Measurements from ENCODE around the gene MINK1. TPM values are rescaled to one million over a fixed set of nuclear protein-coding genes. Genes with fewer than 3 reads are reported as not detected.

Gene MINK1
- total RNA-seq, 4 donors from 2014 or later, result 128 to 406 (median 181) TPM

GRCh38 chr17:4896332-4897197 is 63.4 kb downstream of the MINK1 start:
- DNase-seq, result no peak
- H3K27ac ChIP-seq, result no peak overlapping the region
- WGBS, 2 donors (ENCODE audit: low coverage in 1 of 2), result 81 to 83% methylated on average over 2 to 23 of the region's 27 CpGs
- H3K4me3 ChIP-seq, result no peak overlapping the region
- peaks cover 0 to 26% (median 20%) of the 10 kb centered on the region in 4 donors for H3K4me1 ChIP-seq
- in situ Hi-C loops (cut with MboI; ENCODE audit: low pct_ligation_motif_present in 1 of 4, low pct_unique_long_range_greater_than_20kb in 1 of 4, low sequenced_read_pairs in 3 of 4) (loop anchor here in 2 of 4 donors (25.0 kb wide), 1 partner anchor 109 kb away; the partner anchor contains the start of genes GLTPD2 (in 2 of the 2), PSMB6 (in 2 of the 2) and VMO1 (in 2 of the 2)), intact Hi-C loops (cut with DNase I; ENCODE audit: low total_unique reads) (loop anchor here (10.0 kb wide), 1 partner anchor 162 kb away; the partner anchor contains the start of genes CXCL16, MED11 and ZMYND15)
- peaks cover 0 to 35% (median 15%) of the 10 kb centered on the region in 4 donors for H3K36me3 ChIP-seq
- H3K27me3 ChIP-seq, result peaks cover 15% of the 10 kb centered on the region
- TF ChIP-seq POLR2A (IDR thresholded peaks at IDR 0.05) (no peak), EP300 (IDR thresholded peaks at IDR 0.05; ENCODE audit: low read depth) (no peak), CTCF (IDR thresholded peaks at IDR 0.05) (no peak), POLR2AphosphoS5 (IDR thresholded peaks at IDR 0.05) (no peak)
- no peaks in the 10 kb centered on the region for H3K9me3 ChIP-seq

GRCh38 chr17:4897198-4897687 is 64.1 kb downstream of the MINK1 start:
- Histone ChIP-seq H3K4me3 (no peak overlapping the region), H3K9me3 (no peaks in the 10 kb centered on the region), H3K27me3 (peaks cover 15% of the 10 kb centered on the region), H3K36me3 (peaks cover 0 to 30% (median 12%) of the 10 kb centered on the region in 4 donors), H3K4me1 (peaks cover 0 to 29% (median 20%) of the 10 kb centered on the region in 4 donors), H3K27ac (no peak overlapping the region)
- no peak for DNase-seq
- in situ Hi-C loops (cut with MboI; ENCODE audit: low pct_ligation_motif_present in 1 of 4, low pct_unique_long_range_greater_than_20kb in 1 of 4, low sequenced_read_pairs in 3 of 4) (loop anchor here in 2 of 4 donors (25.0 kb wide), 1 partner anchor 110 kb away; the partner anchor contains the start of genes GLTPD2 (in 2 of the 2), PSMB6 (in 2 of the 2) and VMO1 (in 2 of the 2)), intact Hi-C loops (cut with DNase I; ENCODE audit: low total_unique reads) (loop anchor here (10.0 kb wide), 1 partner anchor 162 kb away; the partner anchor contains the start of genes CXCL16, MED11 and ZMYND15)
- no peak for TF ChIP-seq POLR2A (IDR thresholded peaks at IDR 0.05)
- TF ChIP-seq POLR2AphosphoS5 (IDR thresholded peaks at IDR 0.05), result no peak
- no peak for TF ChIP-seq CTCF (IDR thresholded peaks at IDR 0.05)
- TF ChIP-seq EP300 (IDR thresholded peaks at IDR 0.05; ENCODE audit: low read depth), result no peak
- 86 to 100% methylated on average over 1 to 10 of the region's 10 CpGs for WGBS, 2 donors (ENCODE audit: low coverage in 1 of 2)

GRCh38 chr17:4897785-4898184 is 64.6 kb downstream of the MINK1 start:
- no peak for TF ChIP-seq POLR2AphosphoS5 (IDR thresholded peaks at IDR 0.05)
- TF ChIP-seq POLR2A (IDR thresholded peaks at IDR 0.05), result no peak
- TF ChIP-seq CTCF (IDR thresholded peaks at IDR 0.05), result no peak
- H3K27ac ChIP-seq, result no peak overlapping the region
- peaks cover 15% of the 10 kb centered on the region for H3K27me3 ChIP-seq
- in situ Hi-C loops (cut with MboI; ENCODE audit: low pct_ligation_motif_present in 1 of 4, low pct_unique_long_range_greater_than_20kb in 1 of 4, low sequenced_read_pairs in 3 of 4), result loop anchor here in 2 of 4 donors (25.0 kb wide), 1 partner anchor 110 kb away; the partner anchor contains the start of genes GLTPD2 (in 2 of the 2), PSMB6 (in 2 of the 2) and VMO1 (in 2 of the 2)
- H3K9me3 ChIP-seq, result no peaks in the 10 kb centered on the region
- intact Hi-C loops (cut with DNase I; ENCODE audit: low total_unique reads), result loop anchor here (10.0 kb wide), 1 partner anchor 163 kb away; the partner anchor contains the start of genes CXCL16, MED11 and ZMYND15
- 85 to 90% methylated on average over 2 to 5 of the region's 5 CpGs for WGBS, 2 donors (ENCODE audit: low coverage in 1 of 2)
- no peak for DNase-seq
- H3K4me3 ChIP-seq, result no peak overlapping the region
- peaks cover 0 to 29% (median 20%) of the 10 kb centered on the region in 4 donors for H3K4me1 ChIP-seq
- peaks cover 0 to 30% (median 11%) of the 10 kb centered on the region in 4 donors for H3K36me3 ChIP-seq

- no peak overlapping the region for H3K4me3 ChIP-seq
- peaks cover 0 to 35% (median 23%) of the 10 kb centered on the region in 4 donors for H3K4me1 ChIP-seq
- H3K27me3 ChIP-seq, result peaks cover 15% of the 10 kb centered on the region
- peaks cover 0 to 25% (median 10%) of the 10 kb centered on the region in 4 donors for H3K36me3 ChIP-seq
- H3K9me3 ChIP-seq, result no peaks in the 10 kb centered on the region
- intact Hi-C loops (cut with DNase I; ENCODE audit: low total_unique reads), result loop anchor here (10.0 kb wide), 1 partner anchor 164 kb away; the partner anchor contains the start of genes CXCL16, MED11 and ZMYND15
- in situ Hi-C loops (cut with MboI; ENCODE audit: low pct_ligation_motif_present in 1 of 4, low pct_unique_long_range_greater_than_20kb in 1 of 4, low sequenced_read_pairs in 3 of 4), result loop anchor here in 2 of 4 donors (25.0 kb wide), 1 partner anchor 111 kb away; the partner anchor contains the start of genes GLTPD2 (in 2 of the 2), PSMB6 (in 2 of the 2) and VMO1 (in 2 of the 2)
- 82 to 100% methylated on average over 2 to 8 of the region's 8 CpGs for whole genome bisulfite sequencing, 2 donors (ENCODE audit: low coverage in 1 of 2)
- no peak for DNase-seq
- TF ChIP-seq CTCF (IDR thresholded peaks at IDR 0.05) (no peak), POLR2A (IDR thresholded peaks at IDR 0.05) (no peak), POLR2AphosphoS5 (IDR thresholded peaks at IDR 0.05) (no peak), EP300 (IDR thresholded peaks at IDR 0.05; ENCODE audit: low read depth) (no peak)
- no peak overlapping the region for H3K27ac ChIP-seq
These were observed 65.2 kb downstream of the MINK1 start for GRCh38 chr17:4898351-4898750.

Data from transverse colon (tissue), 4 donors.